GM19452 (cell line): ENCODE data around the gene ARGFX.
"Not testable (repeated sequence)": the region's sequence is repeated elsewhere in the genome, so short reads cannot be mapped to it uniquely, and the experiment has no call there.

ENCODE experiments used
- ATAC-seq: cut with Tn5 transposase; IDR thresholded peaks from one replicate; pipeline ENCODE4 v1.9.1; 2021; ENCODE audit not compliant: unreplicated experiment

Gene ARGFX

DNA sequence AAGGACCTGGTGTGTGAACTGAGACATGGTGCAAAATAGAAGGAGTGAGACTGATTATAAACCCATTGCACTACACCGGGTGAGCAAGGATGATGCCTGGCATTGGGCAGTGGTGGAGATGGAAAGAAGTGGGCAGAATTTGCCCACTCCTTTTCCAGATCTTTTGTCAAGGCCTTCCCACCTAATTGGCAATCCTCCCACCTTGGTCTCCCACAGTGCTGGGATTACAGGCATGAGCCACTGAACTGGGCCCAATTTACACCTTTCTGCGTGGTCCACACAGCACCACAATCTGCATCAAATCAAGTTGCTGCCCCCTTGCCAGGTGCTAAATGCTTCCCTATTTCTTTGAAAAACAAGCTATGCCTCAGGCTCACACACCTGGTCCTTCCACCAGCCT is 30.8 kb downstream of the ARGFX start:
- ATAC-seq: no peak

DNA sequence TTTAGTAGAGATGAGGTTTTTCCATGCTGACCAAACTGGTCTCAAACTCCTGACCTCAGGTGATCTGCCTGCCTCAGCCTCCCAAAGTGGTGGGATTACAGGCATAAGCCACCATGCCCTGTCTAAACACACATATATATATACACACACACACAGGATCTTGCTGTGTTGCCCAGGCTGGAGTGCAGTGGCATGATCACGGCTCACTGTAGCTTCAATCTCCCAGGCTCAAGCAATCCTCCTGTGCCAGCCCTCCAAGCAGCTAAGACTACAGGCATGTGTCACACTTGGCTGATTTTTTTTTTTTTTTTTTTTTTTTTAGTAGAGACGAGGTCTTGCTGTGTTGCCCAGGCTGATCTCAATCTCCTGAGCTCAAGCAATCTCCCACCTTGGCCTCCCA is 32.2 kb downstream of the ARGFX start:
- not testable (repeated sequence) for ATAC-seq

DNA sequence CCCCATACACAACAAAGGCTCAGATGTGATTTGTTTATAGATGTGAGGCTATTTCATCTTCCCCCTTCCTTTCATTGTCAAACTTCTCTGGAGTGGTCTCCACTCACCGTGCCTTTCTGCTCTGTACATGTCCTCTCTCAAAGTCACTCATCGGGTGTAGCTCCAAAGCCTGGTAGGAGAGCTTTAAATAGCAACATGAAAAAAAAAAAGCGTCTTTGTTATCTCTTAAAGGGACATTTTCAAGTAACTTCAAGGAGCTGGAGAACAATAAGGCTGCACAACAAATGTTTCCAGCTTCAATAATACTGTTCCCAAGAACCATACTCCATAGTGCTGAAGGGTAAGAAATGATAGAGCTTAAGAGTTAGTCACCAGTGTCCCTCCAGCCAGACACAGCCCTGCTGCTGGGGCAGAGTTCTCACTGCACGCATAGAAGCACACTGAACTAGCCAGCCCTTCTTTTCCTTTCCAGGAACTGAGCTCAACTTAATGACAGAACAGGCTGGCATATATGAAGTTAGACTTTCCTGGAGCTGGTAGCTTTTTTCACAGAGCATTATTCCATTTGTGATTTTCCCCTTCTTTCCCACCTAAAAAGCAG is 33.6 kb downstream of the ARGFX start:
- no peak for ATAC-seq

DNA sequence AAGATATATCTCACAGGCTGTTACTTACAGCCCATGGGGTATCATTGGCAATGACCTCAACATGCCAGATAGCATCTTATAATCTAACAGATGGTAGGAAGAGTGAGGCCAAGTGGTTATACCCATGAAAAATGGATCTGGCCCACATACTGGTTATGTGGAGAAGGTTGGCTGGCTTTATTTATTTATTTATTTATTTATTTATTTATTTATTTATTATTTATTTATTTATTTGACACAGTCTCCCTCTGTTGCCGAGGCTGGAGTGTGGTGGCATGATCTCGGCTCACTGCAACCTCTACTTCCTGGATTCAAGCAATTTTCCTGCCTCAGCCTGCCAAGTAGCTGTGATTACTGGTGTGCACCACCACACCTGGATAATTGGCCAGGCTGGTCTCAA is 37.0 kb downstream of the ARGFX start:
- ATAC-seq: no peak

DNA sequence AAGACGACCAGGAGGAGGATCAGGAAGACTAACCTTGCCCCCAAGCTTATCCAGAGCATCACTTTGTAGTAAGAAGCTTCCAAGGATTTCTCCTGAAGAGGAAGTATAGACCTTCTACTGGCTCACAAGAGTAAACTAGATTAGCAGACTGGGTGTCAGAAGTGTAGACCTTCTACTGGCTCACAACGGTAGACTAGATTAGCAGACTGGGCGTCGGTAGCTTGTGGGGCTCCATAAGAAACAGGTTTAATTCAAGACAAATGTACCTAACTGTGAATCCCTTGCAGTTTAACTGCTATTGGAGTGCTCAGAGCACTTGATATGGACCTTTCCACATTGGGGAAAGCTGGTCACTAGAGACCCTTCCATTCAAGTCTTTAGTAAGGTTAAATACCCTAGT is 38.4 kb downstream of the ARGFX start:
- ATAC-seq: no peak
